Measurements from ENCODE around the gene DLGAP4. TPM values are rescaled to one million over a fixed set of nuclear protein-coding genes. Genes with fewer than 3 reads are reported as not detected.
A peak's percentile ranks its signal among the peaks of the same experiment; 100 is the strongest.

The DLGAP4 gene
- total and polyA plus RNA-seq, 2 of the 13 experiments (the other 11 are each of a cell fraction or from before 2014, with no cell fraction given) = 15.2 to 26.7 TPM

DNA sequence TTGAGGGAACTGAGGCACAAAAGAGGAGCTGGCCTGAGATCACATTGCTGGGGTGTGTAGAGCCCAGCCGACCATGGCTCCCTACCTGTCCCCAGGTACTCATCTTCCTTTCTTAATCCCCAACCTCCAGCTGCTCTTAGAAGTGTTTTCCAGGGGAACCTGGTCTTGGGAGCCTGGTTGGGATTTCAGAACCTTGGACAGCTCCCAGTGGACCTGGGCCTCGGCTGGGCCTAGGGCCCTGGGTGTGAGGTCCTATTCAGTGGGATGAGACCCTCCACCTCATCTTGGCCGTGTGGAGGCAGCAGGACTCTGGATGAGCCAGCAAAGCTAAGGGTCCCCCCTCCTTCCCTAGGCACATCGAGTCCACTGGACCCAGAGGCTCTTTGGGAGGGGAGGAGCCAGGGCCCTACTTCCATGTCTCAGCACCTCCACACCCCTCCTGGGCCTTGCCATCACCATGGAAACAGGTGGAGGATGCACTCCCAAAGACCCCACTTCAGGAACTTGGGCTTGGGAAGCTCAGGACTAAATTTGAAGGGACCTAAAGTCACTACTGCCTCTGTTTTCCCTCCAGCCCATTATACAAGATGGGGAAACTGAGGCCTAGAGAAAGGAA lies 38.5 kb downstream of the DLGAP4 start (continued):
- TF ChIP-seq, protein P1, sequence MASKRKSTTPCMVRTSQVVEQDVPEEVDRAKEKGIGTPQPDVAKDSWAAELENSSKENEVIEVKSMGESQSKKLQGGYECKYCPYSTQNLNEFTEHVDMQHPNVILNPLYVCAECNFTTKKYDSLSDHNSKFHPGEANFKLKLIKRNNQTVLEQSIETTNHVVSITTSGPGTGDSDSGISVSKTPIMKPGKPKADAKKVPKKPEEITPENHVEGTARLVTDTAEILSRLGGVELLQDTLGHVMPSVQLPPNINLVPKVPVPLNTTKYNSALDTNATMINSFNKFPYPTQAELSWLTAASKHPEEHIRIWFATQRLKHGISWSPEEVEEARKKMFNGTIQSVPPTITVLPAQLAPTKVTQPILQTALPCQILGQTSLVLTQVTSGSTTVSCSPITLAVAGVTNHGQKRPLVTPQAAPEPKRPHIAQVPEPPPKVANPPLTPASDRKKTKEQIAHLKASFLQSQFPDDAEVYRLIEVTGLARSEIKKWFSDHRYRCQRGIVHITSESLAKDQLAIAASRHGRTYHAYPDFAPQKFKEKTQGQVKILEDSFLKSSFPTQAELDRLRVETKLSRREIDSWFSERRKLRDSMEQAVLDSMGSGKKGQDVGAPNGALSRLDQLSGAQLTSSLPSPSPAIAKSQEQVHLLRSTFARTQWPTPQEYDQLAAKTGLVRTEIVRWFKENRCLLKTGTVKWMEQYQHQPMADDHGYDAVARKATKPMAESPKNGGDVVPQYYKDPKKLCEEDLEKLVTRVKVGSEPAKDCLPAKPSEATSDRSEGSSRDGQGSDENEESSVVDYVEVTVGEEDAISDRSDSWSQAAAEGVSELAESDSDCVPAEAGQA (IDR thresholded peaks at IDR 0.05; ENCODE audit: low read depth) = no peak
- TF ChIP-seq, protein P1 (CRISPR knock-in tag; IDR thresholded peaks at IDR 0.05; ENCODE audit: borderline replicate concordance) = peak; percentile 85; the same call in 1 of the 2 replicates
- TF ChIP-seq ZNF879 (CRISPR knock-in tag; IDR thresholded peaks at IDR 0.05) = 0 out of 2 replicates have a peak, but pooled peaks have one; percentile 44
- peak; percentile 47; the same call in 1 of the 2 replicates for TF ChIP-seq PHF20 (CRISPR knock-in tag; IDR thresholded peaks at IDR 0.05)
- TF ChIP-seq ZNF235 (CRISPR knock-in tag; IDR thresholded peaks at IDR 0.05; ENCODE audit: borderline replicate concordance) = no peak
- TF ChIP-seq, protein P2, sequence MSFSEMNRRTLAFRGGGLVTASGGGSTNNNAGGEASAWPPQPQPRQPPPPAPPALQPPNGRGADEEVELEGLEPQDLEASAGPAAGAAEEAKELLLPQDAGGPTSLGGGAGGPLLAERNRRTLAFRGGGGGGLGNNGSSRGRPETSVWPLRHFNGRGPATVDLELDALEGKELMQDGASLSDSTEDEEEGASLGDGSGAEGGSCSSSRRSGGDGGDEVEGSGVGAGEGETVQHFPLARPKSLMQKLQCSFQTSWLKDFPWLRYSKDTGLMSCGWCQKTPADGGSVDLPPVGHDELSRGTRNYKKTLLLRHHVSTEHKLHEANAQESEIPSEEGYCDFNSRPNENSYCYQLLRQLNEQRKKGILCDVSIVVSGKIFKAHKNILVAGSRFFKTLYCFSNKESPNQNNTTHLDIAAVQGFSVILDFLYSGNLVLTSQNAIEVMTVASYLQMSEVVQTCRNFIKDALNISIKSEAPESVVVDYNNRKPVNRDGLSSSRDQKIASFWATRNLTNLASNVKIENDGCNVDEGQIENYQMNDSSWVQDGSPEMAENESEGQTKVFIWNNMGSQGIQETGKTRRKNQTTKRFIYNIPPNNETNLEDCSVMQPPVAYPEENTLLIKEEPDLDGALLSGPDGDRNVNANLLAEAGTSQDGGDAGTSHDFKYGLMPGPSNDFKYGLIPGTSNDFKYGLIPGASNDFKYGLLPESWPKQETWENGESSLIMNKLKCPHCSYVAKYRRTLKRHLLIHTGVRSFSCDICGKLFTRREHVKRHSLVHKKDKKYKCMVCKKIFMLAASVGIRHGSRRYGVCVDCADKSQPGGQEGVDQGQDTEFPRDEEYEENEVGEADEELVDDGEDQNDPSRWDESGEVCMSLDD (CRISPR knock-in tag; IDR thresholded peaks at IDR 0.05; ENCODE audit: borderline replicate concordance) = peak; percentile 43; the same call in 1 of the 2 replicates
- no peak for TF ChIP-seq ZNF496 (CRISPR knock-in tag; IDR thresholded peaks at IDR 0.05; ENCODE audit: insufficient replicate concordance)
- TF ChIP-seq ZMYM2 (CRISPR knock-in tag; IDR thresholded peaks at IDR 0.05) = no peak
- no peak for TF ChIP-seq ZNF720 (CRISPR knock-in tag; IDR thresholded peaks at IDR 0.05)
- TF ChIP-seq, protein P3, sequence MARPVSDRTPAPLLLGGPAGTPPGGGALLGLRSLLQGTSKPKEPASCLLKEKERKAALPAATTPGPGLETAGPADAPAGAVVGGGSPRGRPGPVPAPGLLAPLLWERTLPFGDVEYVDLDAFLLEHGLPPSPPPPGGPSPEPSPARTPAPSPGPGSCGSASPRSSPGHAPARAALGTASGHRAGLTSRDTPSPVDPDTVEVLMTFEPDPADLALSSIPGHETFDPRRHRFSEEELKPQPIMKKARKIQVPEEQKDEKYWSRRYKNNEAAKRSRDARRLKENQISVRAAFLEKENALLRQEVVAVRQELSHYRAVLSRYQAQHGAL (CRISPR knock-in tag; IDR thresholded peaks at IDR 0.05; ENCODE audit: not compliant biosample characterization) = peak; percentile 62
- TF ChIP-seq, protein P4, sequence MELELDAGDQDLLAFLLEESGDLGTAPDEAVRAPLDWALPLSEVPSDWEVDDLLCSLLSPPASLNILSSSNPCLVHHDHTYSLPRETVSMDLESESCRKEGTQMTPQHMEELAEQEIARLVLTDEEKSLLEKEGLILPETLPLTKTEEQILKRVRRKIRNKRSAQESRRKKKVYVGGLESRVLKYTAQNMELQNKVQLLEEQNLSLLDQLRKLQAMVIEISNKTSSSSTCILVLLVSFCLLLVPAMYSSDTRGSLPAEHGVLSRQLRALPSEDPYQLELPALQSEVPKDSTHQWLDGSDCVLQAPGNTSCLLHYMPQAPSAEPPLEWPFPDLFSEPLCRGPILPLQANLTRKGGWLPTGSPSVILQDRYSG (CRISPR knock-in tag; IDR thresholded peaks at IDR 0.05) = peak; percentile 91
- TF ChIP-seq, protein P5, sequence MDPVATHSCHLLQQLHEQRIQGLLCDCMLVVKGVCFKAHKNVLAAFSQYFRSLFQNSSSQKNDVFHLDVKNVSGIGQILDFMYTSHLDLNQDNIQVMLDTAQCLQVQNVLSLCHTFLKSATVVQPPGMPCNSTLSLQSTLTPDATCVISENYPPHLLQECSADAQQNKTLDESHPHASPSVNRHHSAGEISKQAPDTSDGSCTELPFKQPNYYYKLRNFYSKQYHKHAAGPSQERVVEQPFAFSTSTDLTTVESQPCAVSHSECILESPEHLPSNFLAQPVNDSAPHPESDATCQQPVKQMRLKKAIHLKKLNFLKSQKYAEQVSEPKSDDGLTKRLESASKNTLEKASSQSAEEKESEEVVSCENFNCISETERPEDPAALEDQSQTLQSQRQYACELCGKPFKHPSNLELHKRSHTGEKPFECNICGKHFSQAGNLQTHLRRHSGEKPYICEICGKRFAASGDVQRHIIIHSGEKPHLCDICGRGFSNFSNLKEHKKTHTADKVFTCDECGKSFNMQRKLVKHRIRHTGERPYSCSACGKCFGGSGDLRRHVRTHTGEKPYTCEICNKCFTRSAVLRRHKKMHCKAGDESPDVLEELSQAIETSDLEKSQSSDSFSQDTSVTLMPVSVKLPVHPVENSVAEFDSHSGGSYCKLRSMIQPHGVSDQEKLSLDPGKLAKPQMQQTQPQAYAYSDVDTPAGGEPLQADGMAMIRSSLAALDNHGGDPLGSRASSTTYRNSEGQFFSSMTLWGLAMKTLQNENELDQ (CRISPR knock-in tag; IDR thresholded peaks at IDR 0.05; ENCODE audit: borderline replicate concordance) = peak; percentile 97
- peak; percentile 63; the same call in 1 of the 2 replicates for TF ChIP-seq ZNF121 (CRISPR knock-in tag; IDR thresholded peaks at IDR 0.05)
- no peak for TF ChIP-seq ATRX (CRISPR knock-in tag; IDR thresholded peaks at IDR 0.05; ENCODE audit: borderline replicate concordance)
- TF ChIP-seq GATAD1 (CRISPR knock-in tag; IDR thresholded peaks at IDR 0.05) = peak; percentile 66; the same call in 1 of the 2 replicates

Measured in HepG2 (cell line).